GM19240 (cell line): ENCODE data around the gene APOBEC3B.
"Not testable (repeated sequence)": the region's sequence is repeated elsewhere in the genome, so short reads cannot be mapped to it uniquely, and the experiment has no call there.

Experiments
- DNase-seq: peaks from one replicate; pipeline ENCODE4 v3.0.0; 2011; ENCODE audit warnings: low spot score; ENCODE audit not compliant: insufficient read length

APOBEC3B gene

GRCh38 chr22:38996105-38996504, 14.0 kb downstream of the APOBEC3B start:
- no peak for DNase-seq

GRCh38 chr22:38997518-38997917, 15.4 kb downstream of the APOBEC3B start:
- no peak for DNase-seq

GRCh38 chr22:39003165-39003638, 21.1 kb downstream of the APOBEC3B start:
- DNase-seq = peak; percentile 82

GRCh38 chr22:39007177-39007576, 25.0 kb downstream of the APOBEC3B start:
- DNase-seq = no peak

- not testable (repeated sequence) for DNase-seq
Observed at GRCh38 chr22:39008271-39008850, 26.2 kb downstream of the APOBEC3B start.

- DNase-seq = no peak
Observed at GRCh38 chr22:39010946-39011345, 28.8 kb downstream of the APOBEC3B start.

- DNase-seq = no peak
Observed at GRCh38 chr22:39012533-39013511, 30.7 kb downstream of the APOBEC3B start.

- DNase-seq = not testable (repeated sequence)
Observed at GRCh38 chr22:39013561-39013941, 31.4 kb downstream of the APOBEC3B start.

- DNase-seq = peak; percentile 71
Observed at GRCh38 chr22:39013942-39014722, 32.0 kb downstream of the APOBEC3B start, which contains the start of gene APOBEC3C. Gene APOBEC3C, plus strand, starts transcription at chr22:39014257. Its CDS starts 106 bp downstream, at chr22:39014363.

GRCh38 chr22:39014723-39015121, 32.6 kb downstream of the APOBEC3B start:
- not testable (repeated sequence) for DNase-seq

GRCh38 chr22:39016592-39016991, 34.4 kb downstream of the APOBEC3B start:
- no peak for DNase-seq

GRCh38 chr22:39017596-39018365, 35.6 kb downstream of the APOBEC3B start:
- no peak for DNase-seq

GRCh38 chr22:39020021-39020651, 38.0 kb downstream of the APOBEC3B start:
- not testable (repeated sequence) for DNase-seq

- no peak for DNase-seq
Observed at GRCh38 chr22:39021552-39022250, 39.6 kb downstream of the APOBEC3B start.

GRCh38 chr22:39024519-39025308, 42.6 kb downstream of the APOBEC3B start:
- no peak for DNase-seq

- DNase-seq = no peak
Observed at GRCh38 chr22:39026509-39027150, 44.5 kb downstream of the APOBEC3B start.

- no peak for DNase-seq
Observed at GRCh38 chr22:39027717-39028116, 45.6 kb downstream of the APOBEC3B start.

- no peak for DNase-seq
Observed at GRCh38 chr22:39028281-39028680, 46.1 kb downstream of the APOBEC3B start.
